Mesendoderm (in vitro differentiated cells): ENCODE data around the gene FOXE1.

Experiments used
- DNase-seq: peaks from one replicate; pipeline ENCODE4 v3.0.0; 2013
- H2AK5ac ChIP-seq: 2 replicates; pipeline ENCODE4 v1.6.1; 2013; ENCODE audit warnings: low read length, inconsistent platforms
- H2BK120ac ChIP-seq: 2 replicates; pipeline ENCODE4 v1.6.1; 2013; ENCODE audit warnings: low read depth, mild to moderate bottlenecking, low read length, moderate library complexity, mixed read lengths
- H2BK15ac ChIP-seq: replicated peaks from 2 replicates; pipeline ENCODE4 v1.6.1; 2013; ENCODE audit warnings: low read depth, mild to moderate bottlenecking, moderate library complexity
- H2BK5ac ChIP-seq: 2 replicates; pipeline ENCODE4 v1.6.1; 2013; ENCODE audit warnings: low read length, inconsistent platforms
- H3K18ac ChIP-seq: 2 replicates; pipeline ENCODE4 v1.6.1; 2013; ENCODE audit warnings: mild to moderate bottlenecking, low read length, mixed read lengths
- H3K23ac ChIP-seq: one replicate; pipeline ENCODE4 v1.6.1; 2013; ENCODE audit warnings: low read length
- H3K27ac ChIP-seq: 2 replicates; pipeline ENCODE4 v1.5.1; 2013; ENCODE audit warnings: low read depth, mild to moderate bottlenecking, inconsistent platforms, low read length, moderate library complexity
- H3K27me3 ChIP-seq: 2 replicates; pipeline ENCODE4 v1.6.1; 2013; ENCODE audit warnings: low read length, control low read depth, mild to moderate bottlenecking, inconsistent platforms; ENCODE audit not compliant: insufficient read depth, poor library complexity
- H3K36me3 ChIP-seq: 2 replicates; pipeline ENCODE4 v1.6.1; 2013; ENCODE audit warnings: low read length, inconsistent platforms; ENCODE audit not compliant: control insufficient read depth, insufficient read depth
- H3K4ac ChIP-seq: one replicate; pipeline ENCODE4 v1.6.1; 2013; ENCODE audit warnings: low read depth, mild to moderate bottlenecking, low read length, moderate library complexity
- H3K4me1 ChIP-seq: 2 replicates; pipeline ENCODE4 v1.6.1; 2013; ENCODE audit warnings: low read depth, low read length, inconsistent platforms; ENCODE audit not compliant: control insufficient read depth
- H3K4me2 ChIP-seq: 2 replicates; pipeline ENCODE4 v1.6.1; 2013; ENCODE audit warnings: low read length
- H3K4me3 ChIP-seq: 2 replicates; pipeline ENCODE4 v1.5.1; 2013; ENCODE audit warnings: mild to moderate bottlenecking, low read length
- H3K56ac ChIP-seq: one replicate; pipeline ENCODE4 v1.6.1; 2013; ENCODE audit warnings: low read length
- H3K79me1 ChIP-seq: 2 replicates; pipeline ENCODE4 v1.6.1; 2013; ENCODE audit warnings: low read length, inconsistent platforms
- H3K79me2 ChIP-seq: 2 replicates; pipeline ENCODE4 v1.6.1; 2013; ENCODE audit warnings: mild to moderate bottlenecking, low read length; ENCODE audit not compliant: control insufficient read depth, insufficient read depth
- H3K9ac ChIP-seq: 2 replicates; pipeline ENCODE4 v1.6.1; 2013; ENCODE audit warnings: low read length, inconsistent platforms
- H4K5ac ChIP-seq: one replicate; pipeline ENCODE4 v1.6.1; 2013; ENCODE audit warnings: low read length
- H4K8ac ChIP-seq: one replicate; pipeline ENCODE4 v1.6.1; 2013; ENCODE audit warnings: low read depth, mild to moderate bottlenecking, control low read depth, low read length, moderate library complexity
- WGBS: extraction: QIAGEN DNeasy Blood & Tissue Kit; methylation state at CpG from one replicate; pipeline ENCODE4 v1.1.7; 2013; ENCODE audit warnings: low lambda C conversion rate, missing lambda C conversion rate; ENCODE audit not compliant: insufficient coverage; ENCODE audit errors: extremely low coverage; 5-methylcytosine and 5-hydroxymethylcytosine counted together

Gene FOXE1

DNA sequence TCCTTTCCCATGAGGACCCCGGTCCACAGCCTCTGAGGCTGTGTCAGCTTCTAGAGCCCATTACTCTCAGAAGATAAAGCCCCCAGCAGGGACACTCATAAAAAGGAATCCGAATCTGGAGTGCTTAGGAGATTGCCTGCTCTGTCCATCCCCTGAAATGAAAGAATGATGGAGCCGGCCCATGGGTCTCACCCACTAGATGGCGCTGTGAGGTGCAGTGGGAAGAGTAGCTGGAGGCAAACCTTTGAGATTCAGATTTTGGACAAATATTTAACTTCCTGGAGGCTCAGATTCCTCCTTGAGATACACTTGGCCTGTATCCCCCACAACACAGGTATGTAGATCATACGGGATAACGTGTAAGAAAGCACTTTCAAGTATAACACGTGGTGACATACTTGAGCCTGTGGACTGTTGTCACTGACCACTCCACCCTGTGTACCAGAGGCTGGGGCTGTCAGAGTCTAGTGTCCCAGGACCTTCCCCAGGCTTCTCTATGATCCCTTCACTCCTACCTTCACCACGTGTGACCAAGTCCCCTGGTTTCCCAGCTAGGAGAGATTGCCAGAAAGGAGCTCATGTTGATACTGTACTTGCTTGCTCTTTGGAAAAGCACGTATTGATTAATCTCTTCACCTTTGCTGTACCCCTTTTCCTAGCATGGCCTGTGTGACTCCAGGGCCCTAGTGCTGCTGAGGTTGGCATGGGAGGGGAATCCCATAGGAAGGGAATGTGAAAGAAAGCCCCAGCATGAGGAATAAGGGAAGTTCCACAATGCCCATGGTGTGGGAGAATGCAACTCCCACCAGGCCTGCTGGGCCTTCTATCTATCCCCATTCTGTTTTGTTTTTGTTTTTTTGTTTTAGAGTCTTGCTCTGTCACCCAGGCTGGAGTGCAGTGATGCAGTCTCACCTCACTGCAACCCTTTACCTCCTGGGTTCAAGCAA is 37.2 kb downstream of the FOXE1 start:
- Histone ChIP-seq H3K4me3 (no peak overlapping the region), H3K18ac (no peak overlapping the region), H3K27me3 (no peaks in the 10 kb centered on the region), H3K56ac (no peak overlapping the region), H3K79me2 (no peaks in the 10 kb centered on the region), H3K36me3 (no peaks in the 10 kb centered on the region), H4K8ac (no peak overlapping the region), H3K4ac (no peak overlapping the region), H3K4me2 (no peak overlapping the region), H4K5ac (no peak overlapping the region), H2AK5ac (no peak overlapping the region), H3K9ac (no peak overlapping the region), H3K4me1 (no peaks in the 10 kb centered on the region), H2BK15ac (no peak overlapping the region), H2BK5ac (no peak overlapping the region), H2BK120ac (no peak overlapping the region), H3K23ac (no peak overlapping the region), H3K27ac (no peak overlapping the region), H3K79me1 (no peaks in the 10 kb centered on the region)
- no CpG with 5 or more reads among the region's 9 CpGs for WGBS
- peak; percentile 51 for DNase-seq

DNA sequence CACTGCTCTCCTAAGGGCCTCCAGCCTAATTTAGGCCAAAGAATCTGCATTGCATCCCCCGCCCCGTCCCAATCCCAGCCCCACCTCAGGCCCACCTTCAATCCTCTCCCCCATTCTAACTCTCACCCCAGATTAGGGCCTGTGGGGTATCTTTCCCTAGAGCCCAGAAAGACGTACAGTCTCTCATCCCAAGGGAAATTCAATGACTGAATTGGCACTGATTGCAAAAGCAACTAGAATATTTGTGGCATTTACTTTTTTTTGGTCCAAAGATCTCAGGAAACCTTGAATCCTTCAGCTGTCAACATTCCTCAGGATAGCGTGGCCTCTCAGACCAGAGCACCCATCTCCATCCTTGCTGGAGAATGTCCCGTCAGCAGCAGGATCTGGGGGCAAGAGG is 38.7 kb downstream of the FOXE1 start:
- Histone ChIP-seq H2BK5ac (no peak overlapping the region), H3K27me3 (no peaks in the 10 kb centered on the region), H3K79me2 (no peaks in the 10 kb centered on the region), H3K4me3 (no peak overlapping the region), H3K4ac (no peak overlapping the region), H3K27ac (no peak overlapping the region), H2BK120ac (no peak overlapping the region), H3K4me1 (no peaks in the 10 kb centered on the region), H3K79me1 (no peaks in the 10 kb centered on the region), H3K9ac (no peak overlapping the region), H4K8ac (no peak overlapping the region), H3K36me3 (no peaks in the 10 kb centered on the region), H2BK15ac (no peak overlapping the region), H3K23ac (no peak overlapping the region), H4K5ac (no peak overlapping the region), H3K4me2 (no peak overlapping the region), H3K18ac (no peak overlapping the region), H3K56ac (no peak overlapping the region), H2AK5ac (no peak overlapping the region)
- DNase-seq = no peak
- no CpG with 5 or more reads among the region's 5 CpGs for WGBS

DNA sequence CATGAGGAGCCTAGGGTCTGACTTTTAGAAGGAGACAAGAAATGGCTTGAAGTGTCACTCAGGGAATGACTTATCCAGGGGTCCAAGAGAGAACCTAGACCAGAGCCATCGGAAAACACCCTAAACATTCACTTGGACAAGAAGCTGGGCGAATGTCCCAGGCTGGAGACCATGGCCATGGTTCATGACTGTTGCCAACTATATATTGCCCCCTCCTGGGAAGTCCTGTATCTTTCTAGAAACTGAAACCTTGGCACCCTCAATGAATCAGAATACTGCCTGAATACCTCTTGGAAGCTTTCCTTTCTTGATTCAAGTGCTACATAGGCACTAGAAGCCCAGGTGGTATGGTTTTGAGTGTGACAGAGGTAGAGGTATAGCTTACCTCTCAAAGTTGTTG is 39.4 kb downstream of the FOXE1 start:
- Histone ChIP-seq H3K27ac (no peak overlapping the region), H3K56ac (no peak overlapping the region), H3K18ac (no peak overlapping the region), H4K5ac (no peak overlapping the region), H2BK5ac (no peak overlapping the region), H3K4ac (no peak overlapping the region), H3K36me3 (no peaks in the 10 kb centered on the region), H3K23ac (no peak overlapping the region), H2AK5ac (no peak overlapping the region), H3K9ac (no peak overlapping the region), H3K4me2 (no peak overlapping the region), H3K4me3 (no peak overlapping the region), H3K4me1 (no peaks in the 10 kb centered on the region), H3K79me2 (no peaks in the 10 kb centered on the region), H4K8ac (no peak overlapping the region), H3K79me1 (no peaks in the 10 kb centered on the region), H2BK120ac (no peak overlapping the region), H2BK15ac (no peak overlapping the region), H3K27me3 (no peaks in the 10 kb centered on the region)
- no CpG with 5 or more reads among the region's 2 CpGs for WGBS
- no peak for DNase-seq

DNA sequence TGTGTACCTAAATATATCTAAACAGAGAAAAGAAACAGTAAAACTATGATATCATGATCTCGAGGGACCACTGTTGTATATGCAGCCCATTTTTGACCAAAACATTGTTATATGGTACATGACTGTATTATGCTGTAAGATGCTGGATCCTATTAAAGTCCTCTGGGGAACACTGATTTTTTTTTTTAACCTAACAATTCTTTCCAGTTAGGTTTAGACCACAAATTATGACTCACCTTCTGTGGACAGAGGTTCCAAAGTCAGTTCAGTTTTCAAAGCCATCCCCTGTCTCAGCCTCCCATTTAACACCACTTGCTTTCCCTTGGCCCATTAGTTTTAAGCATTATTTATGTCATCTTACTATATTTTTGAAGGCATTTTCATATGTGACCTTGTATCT is 42.2 kb downstream of the FOXE1 start:
- H3K79me1 ChIP-seq = no peaks in the 10 kb centered on the region

DNA sequence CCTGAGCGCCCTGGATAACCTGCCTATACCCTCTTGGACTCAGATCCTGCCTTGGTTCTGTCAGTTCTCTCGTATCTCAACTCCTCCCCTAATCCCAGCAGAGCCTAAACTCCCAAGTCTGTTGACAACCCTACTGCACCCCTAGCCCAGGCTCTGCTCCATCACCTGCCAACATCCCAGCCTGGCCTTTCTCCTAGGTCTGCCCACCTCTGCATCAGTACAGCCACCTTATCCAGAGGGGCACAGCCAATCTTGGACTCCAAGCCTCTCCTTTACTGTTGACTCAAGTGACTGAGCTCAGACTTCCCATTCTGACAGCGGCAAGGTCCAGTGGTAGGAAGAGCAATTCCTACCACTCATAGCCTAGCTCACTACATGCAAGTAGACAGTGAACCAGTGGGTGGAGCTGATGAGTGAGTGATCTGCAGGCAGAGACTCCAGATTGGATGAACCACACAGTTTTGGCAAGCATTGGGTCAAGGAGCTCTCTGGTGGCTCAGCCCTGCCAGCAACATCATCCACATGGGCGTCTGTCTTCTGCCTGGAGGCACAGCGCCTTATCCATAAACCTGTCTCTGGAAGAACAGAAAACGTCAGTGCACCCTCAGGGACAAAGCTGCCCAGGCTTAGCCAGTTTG is 42.8 kb downstream of the FOXE1 start:
- no peak overlapping the region for H2BK5ac ChIP-seq
- no peak overlapping the region for H2AK5ac ChIP-seq

More for the DNA sequence above, 42.2 kb downstream of the FOXE1 start:
- Histone ChIP-seq H3K4me2 (no peak overlapping the region), H3K27ac (no peak overlapping the region), H2BK120ac (no peak overlapping the region), H3K36me3 (no peaks in the 10 kb centered on the region), H3K56ac (no peak overlapping the region), H3K4ac (no peak overlapping the region), H3K4me1 (no peaks in the 10 kb centered on the region), H3K27me3 (no peaks in the 10 kb centered on the region), H3K18ac (no peak overlapping the region), H3K9ac (no peak overlapping the region), H4K8ac (no peak overlapping the region), H4K5ac (no peak overlapping the region), H3K23ac (no peak overlapping the region), H3K79me2 (no peaks in the 10 kb centered on the region), H2AK5ac (no peak overlapping the region), H2BK5ac (no peak overlapping the region), H3K4me3 (no peak overlapping the region), H2BK15ac (no peak overlapping the region)
- no peak for DNase-seq
- no CpG with 5 or more reads among the region's 1 CpG for WGBS

More for the DNA sequence above, 42.8 kb downstream of the FOXE1 start:
- H3K23ac ChIP-seq = no peak overlapping the region
- H3K79me1 ChIP-seq = no peaks in the 10 kb centered on the region
- H3K18ac ChIP-seq = no peak overlapping the region
- H3K9ac ChIP-seq = no peak overlapping the region
- H2BK120ac ChIP-seq = no peak overlapping the region
- WGBS = no CpG with 5 or more reads among the region's 6 CpGs
- no peak overlapping the region for H2BK15ac ChIP-seq
- no peak overlapping the region for H3K4ac ChIP-seq
- no peak overlapping the region for H4K5ac ChIP-seq
- no peak overlapping the region for H3K4me2 ChIP-seq
- no peak overlapping the region for H3K4me3 ChIP-seq
- no peaks in the 10 kb centered on the region for H3K79me2 ChIP-seq
- DNase-seq = peak; percentile 86
- no peaks in the 10 kb centered on the region for H3K36me3 ChIP-seq
- H3K27ac ChIP-seq = no peak overlapping the region
- H3K27me3 ChIP-seq = no peaks in the 10 kb centered on the region
- H4K8ac ChIP-seq = no peak overlapping the region
- no peak overlapping the region for H3K56ac ChIP-seq
- H3K4me1 ChIP-seq = no peaks in the 10 kb centered on the region
